ENCODE measurements around the gene RSL24D1.
"Not testable (repeated sequence)": the region's sequence is repeated elsewhere in the genome, so short reads cannot be mapped to it uniquely, and the experiment has no call there.

Gene RSL24D1

GRCh38 chr15:55204464-55204863 lies 7.7 kb upstream of the RSL24D1 start:
- no peak for DNase-seq

- DNase-seq = no peak
These were observed 5.5 kb upstream of the RSL24D1 start for GRCh38 chr15:55202206-55202605.

- DNase-seq = no peak
These were observed 2.0 kb upstream of the RSL24D1 start for GRCh38 chr15:55198706-55199105.

- DNase-seq = no peak
These were observed 978 bp upstream of the RSL24D1 start for GRCh38 chr15:55197719-55198118.

GRCh38 chr15:55197362-55197705 lies 593 bp upstream of the RSL24D1 start:
- DNase-seq = no peak

- DNase-seq = no peak
These were observed 745 bp downstream of the RSL24D1 start for GRCh38 chr15:55195996-55196395.

GRCh38 chr15:55194256-55194655 lies 2.5 kb downstream of the RSL24D1 start:
- no peak for DNase-seq

GRCh38 chr15:55186331-55186730 lies 10.4 kb downstream of the RSL24D1 start:
- DNase-seq = no peak

GRCh38 chr15:55183679-55184078 lies 13.1 kb downstream of the RSL24D1 start:
- no peak for DNase-seq

- DNase-seq = no peak
These were observed 17.6 kb downstream of the RSL24D1 start for GRCh38 chr15:55179141-55179540.

GRCh38 chr15:55170361-55170760 lies 26.4 kb downstream of the RSL24D1 start:
- no peak for DNase-seq

GRCh38 chr15:55168350-55168974 lies 28.3 kb downstream of the RSL24D1 start:
- DNase-seq = peak; percentile 57

- no peak for DNase-seq
These were observed 32.5 kb downstream of the RSL24D1 start for GRCh38 chr15:55164284-55164683.

- DNase-seq = no peak
These were observed 45.1 kb downstream of the RSL24D1 start for GRCh38 chr15:55151631-55152030.

GRCh38 chr15:55143132-55143531 lies 53.6 kb downstream of the RSL24D1 start:
- not testable (repeated sequence) for DNase-seq

GRCh38 chr15:55133972-55134371 lies 62.8 kb downstream of the RSL24D1 start:
- no peak for DNase-seq

- no peak for DNase-seq
These were observed 64.1 kb downstream of the RSL24D1 start for GRCh38 chr15:55132672-55133071.

Data from NCI-H226 (cell line).